HG02759 (cell line): ENCODE results near the gene DDHD1.
"Not testable (repeated sequence)": the region's sequence is repeated elsewhere in the genome, so short reads cannot be mapped to it uniquely, and the experiment has no call there.

Source experiments
- ATAC-seq: cut with Tn5 transposase; IDR thresholded peaks from one replicate; pipeline ENCODE4 v1.9.1; 2021; ENCODE audit warnings: mild to moderate bottlenecking, moderate library complexity; ENCODE audit not compliant: unreplicated experiment

The DDHD1 gene

GRCh38 chr14:53109105-53110041 is 43.8 kb downstream of the DDHD1 start:
- ATAC-seq: peak; percentile 80

- peak; percentile 11 for ATAC-seq
Measured at GRCh38 chr14:53108292-53109104, 44.6 kb downstream of the DDHD1 start.

- no peak for ATAC-seq
Measured at GRCh38 chr14:53106768-53107167, 46.4 kb downstream of the DDHD1 start.

GRCh38 chr14:53103636-53104340 is 49.3 kb downstream of the DDHD1 start:
- ATAC-seq: no peak

GRCh38 chr14:53093206-53093605 is 59.9 kb downstream of the DDHD1 start:
- no peak for ATAC-seq

- no peak for ATAC-seq
Measured at GRCh38 chr14:53090853-53091252, 62.3 kb downstream of the DDHD1 start.

- not testable (repeated sequence) for ATAC-seq
Measured at GRCh38 chr14:53084954-53085353, 68.2 kb downstream of the DDHD1 start.

GRCh38 chr14:53064475-53064874 is 88.6 kb downstream of the DDHD1 start:
- no peak for ATAC-seq

- no peak for ATAC-seq
Measured at GRCh38 chr14:53062856-53063255, 90.3 kb downstream of the DDHD1 start.

- ATAC-seq: no peak
Measured at GRCh38 chr14:53060046-53060445, 93.1 kb downstream of the DDHD1 start.

- no peak for ATAC-seq
Measured at GRCh38 chr14:53055003-53055402, 98.1 kb downstream of the DDHD1 start.

- no peak for ATAC-seq
Measured at GRCh38 chr14:53054457-53054856, 98.7 kb downstream of the DDHD1 start.

GRCh38 chr14:53048631-53049030 is 104.5 kb downstream of the DDHD1 start:
- no peak for ATAC-seq

GRCh38 chr14:53047307-53048069 is 105.6 kb downstream of the DDHD1 start:
- ATAC-seq: no peak

- no peak for ATAC-seq
Measured at GRCh38 chr14:53044486-53044885, 108.6 kb downstream of the DDHD1 start.

GRCh38 chr14:53043027-53043581 is 110.0 kb downstream of the DDHD1 start:
- no peak for ATAC-seq

- ATAC-seq: no peak
Measured at GRCh38 chr14:53042480-53042879, 110.6 kb downstream of the DDHD1 start.

GRCh38 chr14:53041067-53041466 is 112.1 kb downstream of the DDHD1 start:
- ATAC-seq: no peak

GRCh38 chr14:53038629-53039028 is 114.5 kb downstream of the DDHD1 start:
- ATAC-seq: no peak

GRCh38 chr14:53037016-53037415 is 116.1 kb downstream of the DDHD1 start:
- ATAC-seq: no peak
